ACC112 (cell line): Measurements from ENCODE around the gene ZNF512B.
"Not testable (repeated sequence)": the region's sequence is repeated elsewhere in the genome, so short reads cannot be mapped to it uniquely, and the experiment has no call there.

Source experiments
- H2AFZ ChIP-seq: fragments of 200-600 bp; sonication (generic); one replicate; pipeline ENCODE4 v1.6.0; 2017; ENCODE audit warnings: antibody characterized with exemption, low read length; ENCODE audit not compliant: unreplicated experiment
- H3K27ac ChIP-seq: fragments of 200-600 bp; sonication (generic); 2 replicates; pipeline ENCODE4 v1.5.1; 2014; ENCODE audit warnings: low read depth, mild to moderate bottlenecking, antibody characterized with exemption, low read length, moderate library complexity
- H3K27me3 ChIP-seq: fragments of 200-600 bp; sonication (generic); 2 replicates; pipeline ENCODE4 v1.6.1; 2014; ENCODE audit warnings: mild to moderate bottlenecking, antibody characterized with exemption, low read length, moderate library complexity, mixed read lengths; ENCODE audit not compliant: insufficient read depth
- H3K36me3 ChIP-seq: fragments of 200-600 bp; sonication (generic); 2 replicates; pipeline ENCODE4 v1.6.1; 2016; ENCODE audit warnings: mild to moderate bottlenecking, antibody characterized with exemption, low read length, moderate library complexity, mixed read lengths; ENCODE audit not compliant: insufficient read depth
- H3K4me1 ChIP-seq: fragments of 200-600 bp; sonication (generic); one replicate; pipeline ENCODE4 v1.6.1; 2016; ENCODE audit warnings: low read length, mixed read lengths; ENCODE audit not compliant: insufficient read depth, unreplicated experiment, control insufficient read depth
- H3K4me3 ChIP-seq: fragments of 200-600 bp; sonication (generic); 2 replicates; pipeline ENCODE4 v1.5.1; 2014; ENCODE audit warnings: mild to moderate bottlenecking, low read depth, low read length
- H3K79me2 ChIP-seq: fragments of 200-600 bp; sonication (generic); one replicate; pipeline ENCODE4 v1.6.0; 2016; ENCODE audit warnings: low read length; ENCODE audit not compliant: control insufficient read depth, unreplicated experiment, insufficient read depth

The ZNF512B gene

GRCh38 chr20:63976980-63977738 lies 7.4 kb upstream of the ZNF512B start:
- Histone ChIP-seq H3K79me2 (peaks cover 4% of the 10 kb centered on the region), H3K4me3 (no peak overlapping the region), H2AFZ (no peak overlapping the region), H3K27ac (no peak overlapping the region), H3K36me3 (no peaks in the 10 kb centered on the region), H3K4me1 (peaks cover 24% of the 10 kb centered on the region), H3K27me3 (no peaks in the 10 kb centered on the region)

- not testable (repeated sequence) for H3K27ac ChIP-seq, H2AFZ ChIP-seq, H3K79me2 ChIP-seq, H3K36me3 ChIP-seq, H3K27me3 ChIP-seq, H3K4me3 ChIP-seq
- peaks cover 24% of the 10 kb centered on the region for H3K4me1 ChIP-seq
These were observed 6.8 kb upstream of the ZNF512B start for GRCh38 chr20:63976511-63976910.

- no peaks in the 10 kb centered on the region for H3K79me2 ChIP-seq
- H2AFZ ChIP-seq = no peak overlapping the region
- no peaks in the 10 kb centered on the region for H3K27me3 ChIP-seq
- H3K4me3 ChIP-seq = no peak overlapping the region
- no peaks in the 10 kb centered on the region for H3K36me3 ChIP-seq
- H3K4me1 ChIP-seq = peaks cover 13% of the 10 kb centered on the region
- H3K27ac ChIP-seq = no peak overlapping the region
These were observed 4.9 kb upstream of the ZNF512B start for GRCh38 chr20:63974402-63975200.

- H3K27ac ChIP-seq = no peak overlapping the region
- H3K79me2 ChIP-seq = peaks cover 5% of the 10 kb centered on the region
- no peaks in the 10 kb centered on the region for H3K36me3 ChIP-seq
- H3K4me3 ChIP-seq = peak overlapping the region; percentile 72
- H2AFZ ChIP-seq = no peak overlapping the region
- H3K4me1 ChIP-seq = peaks cover 16% of the 10 kb centered on the region
- no peaks in the 10 kb centered on the region for H3K27me3 ChIP-seq
These were observed 4.1 kb upstream of the ZNF512B start for GRCh38 chr20:63973636-63974401.

- H3K27ac ChIP-seq = no peak overlapping the region
- H2AFZ ChIP-seq = no peak overlapping the region
These were observed 3.4 kb upstream of the ZNF512B start for GRCh38 chr20:63973160-63973479.

GRCh38 chr20:63972312-63973159 lies 2.8 kb upstream of the ZNF512B start:
- no peaks in the 10 kb centered on the region for H3K36me3 ChIP-seq
- H3K27ac ChIP-seq = no peak overlapping the region
- H2AFZ ChIP-seq = no peak overlapping the region
- H3K79me2 ChIP-seq = peaks cover 13% of the 10 kb centered on the region
- H3K4me1 ChIP-seq = peaks cover 12% of the 10 kb centered on the region
- H3K4me3 ChIP-seq = no peak overlapping the region
- H3K27me3 ChIP-seq = no peaks in the 10 kb centered on the region

More at GRCh38 chr20:63973160-63973479, 3.4 kb upstream of the ZNF512B start:
- H3K27me3 ChIP-seq = no peaks in the 10 kb centered on the region
- no peaks in the 10 kb centered on the region for H3K36me3 ChIP-seq
- H3K4me3 ChIP-seq = no peak overlapping the region
- H3K4me1 ChIP-seq = peaks cover 18% of the 10 kb centered on the region
- peaks cover 12% of the 10 kb centered on the region for H3K79me2 ChIP-seq

- peaks cover 13% of the 10 kb centered on the region for H3K79me2 ChIP-seq
- not testable (repeated sequence) for H3K27me3 ChIP-seq, H3K36me3 ChIP-seq, H3K27ac ChIP-seq, H3K4me1 ChIP-seq, H3K4me3 ChIP-seq, H2AFZ ChIP-seq
These were observed 2.2 kb upstream of the ZNF512B start for GRCh38 chr20:63971960-63972311.

GRCh38 chr20:63970714-63971431 lies 1.1 kb upstream of the ZNF512B start:
- H3K36me3 ChIP-seq = 0 out of 2 replicates have a peak, but pooled peaks cover 6% of the 10 kb centered on the region
- no peak overlapping the region for H2AFZ ChIP-seq
- H3K27me3 ChIP-seq = no peaks in the 10 kb centered on the region
- no peak overlapping the region; the same call in 1 of the 2 replicates for H3K4me3 ChIP-seq
- H3K79me2 ChIP-seq = peaks cover 13% of the 10 kb centered on the region
- H3K4me1 ChIP-seq = peaks cover 9% of the 10 kb centered on the region
- no peak overlapping the region for H3K27ac ChIP-seq

GRCh38 chr20:63968928-63969760 lies 586 bp downstream of the ZNF512B start:
- Histone ChIP-seq H3K36me3 (0 out of 2 replicates have a peak, but pooled peaks cover 6% of the 10 kb centered on the region), H3K27me3 (no peaks in the 10 kb centered on the region), H3K27ac (no peak overlapping the region), H2AFZ (peak overlapping the region; percentile 75), H3K4me1 (peaks cover 9% of the 10 kb centered on the region), H3K4me3 (peak overlapping the region; percentile 93), H3K79me2 (peaks cover 13% of the 10 kb centered on the region)
